AG10803 (cell line): ENCODE data around the gene ZSCAN22.
A peak's percentile ranks its signal among the peaks of the same experiment; 100 is the strongest.

ENCODE experiments used
- DNase-seq: peaks from one replicate; pipeline ENCODE4 v3.0.0; 2010; ENCODE audit warnings: low read depth
- H3K4me3 ChIP-seq: 2 replicates; pipeline ENCODE4 v1.5.1; 2011; ENCODE audit warnings: mild to moderate bottlenecking, low read length, control low read depth
- TF ChIP-seq, protein P1 (sequence below): conservative IDR thresholded peaks from 2 replicates; pipeline ENCODE4 v1.5.1; 2011; ENCODE audit warnings: mild to moderate bottlenecking, low read length, control low read depth, inconsistent platforms

Gene ZSCAN22

DNA sequence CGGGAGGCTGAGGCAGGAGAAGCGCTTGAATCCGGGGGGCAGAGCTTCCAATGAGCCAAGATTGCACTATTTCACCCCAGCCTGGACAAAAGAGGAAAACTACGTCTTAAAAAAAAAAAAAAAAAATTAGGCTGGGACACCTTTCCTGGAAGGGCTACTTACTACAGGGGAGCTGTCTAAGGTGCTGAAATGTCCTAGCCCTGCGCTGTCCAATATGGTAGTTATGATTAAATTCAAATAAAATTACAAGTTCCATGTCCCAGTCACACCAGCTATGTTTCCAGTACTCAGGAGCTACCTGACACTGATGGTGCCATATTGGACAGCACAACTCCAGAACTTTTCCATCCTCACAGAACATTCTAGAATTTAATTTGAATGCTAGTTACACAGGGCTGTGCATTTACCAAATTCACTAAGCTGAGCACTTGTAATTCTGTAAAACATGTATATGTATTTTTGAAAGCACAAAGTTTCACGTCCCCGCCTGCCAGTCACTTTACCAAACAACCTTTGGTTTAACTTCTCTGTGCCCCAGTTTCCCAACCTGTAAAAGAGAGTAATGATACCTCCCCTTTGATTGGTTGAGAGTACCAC lies 9.2 kb upstream of the ZSCAN22 start:
- no peak overlapping the region for H3K4me3 ChIP-seq
- TF ChIP-seq, protein P1, sequence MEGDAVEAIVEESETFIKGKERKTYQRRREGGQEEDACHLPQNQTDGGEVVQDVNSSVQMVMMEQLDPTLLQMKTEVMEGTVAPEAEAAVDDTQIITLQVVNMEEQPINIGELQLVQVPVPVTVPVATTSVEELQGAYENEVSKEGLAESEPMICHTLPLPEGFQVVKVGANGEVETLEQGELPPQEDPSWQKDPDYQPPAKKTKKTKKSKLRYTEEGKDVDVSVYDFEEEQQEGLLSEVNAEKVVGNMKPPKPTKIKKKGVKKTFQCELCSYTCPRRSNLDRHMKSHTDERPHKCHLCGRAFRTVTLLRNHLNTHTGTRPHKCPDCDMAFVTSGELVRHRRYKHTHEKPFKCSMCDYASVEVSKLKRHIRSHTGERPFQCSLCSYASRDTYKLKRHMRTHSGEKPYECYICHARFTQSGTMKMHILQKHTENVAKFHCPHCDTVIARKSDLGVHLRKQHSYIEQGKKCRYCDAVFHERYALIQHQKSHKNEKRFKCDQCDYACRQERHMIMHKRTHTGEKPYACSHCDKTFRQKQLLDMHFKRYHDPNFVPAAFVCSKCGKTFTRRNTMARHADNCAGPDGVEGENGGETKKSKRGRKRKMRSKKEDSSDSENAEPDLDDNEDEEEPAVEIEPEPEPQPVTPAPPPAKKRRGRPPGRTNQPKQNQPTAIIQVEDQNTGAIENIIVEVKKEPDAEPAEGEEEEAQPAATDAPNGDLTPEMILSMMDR: no peak
- peak; percentile 29 for DNase-seq

DNA sequence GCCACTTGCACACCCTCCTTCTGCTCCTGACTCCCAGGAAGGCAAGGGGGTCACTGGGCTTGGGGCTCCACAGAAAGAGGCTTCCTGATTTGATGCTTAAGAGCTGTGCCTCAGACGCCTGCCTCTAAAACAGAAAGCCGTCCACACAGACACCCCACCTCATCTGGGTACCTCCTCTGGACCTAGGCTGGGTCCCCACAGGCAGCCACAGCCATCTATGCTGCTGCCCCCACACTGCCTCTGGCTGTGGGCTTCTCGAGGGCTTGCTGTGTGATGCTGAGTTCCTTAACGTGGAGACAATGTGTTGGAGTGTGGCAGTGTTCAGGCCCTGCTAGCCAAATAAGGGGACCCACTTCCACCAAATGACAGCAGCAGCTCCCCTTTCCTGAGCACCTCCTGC lies 8.5 kb upstream of the ZSCAN22 start:
- no peak for DNase-seq
- TF ChIP-seq, protein P1: no peak

DNA sequence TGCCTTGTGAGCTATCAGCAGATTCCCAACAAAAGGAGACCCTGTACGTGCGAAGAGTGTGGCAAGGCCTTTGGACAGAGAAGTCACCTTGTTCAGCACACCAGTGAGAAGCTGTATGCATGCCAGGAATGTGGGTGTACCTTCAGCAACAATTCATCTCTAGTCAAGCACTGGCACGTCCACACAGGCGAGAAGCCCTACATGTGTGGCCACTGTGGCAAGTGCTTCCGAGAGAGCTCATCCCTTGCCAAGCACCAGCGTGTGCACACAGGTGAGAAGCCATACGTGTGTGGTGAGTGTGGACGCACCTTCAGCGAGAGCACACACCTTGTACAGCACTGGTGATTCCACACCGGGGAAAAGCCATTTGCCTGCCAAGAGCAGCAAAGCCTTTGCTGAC lies 7.6 kb upstream of the ZSCAN22 start:
- TF ChIP-seq, protein P1: no peak
- no peak for DNase-seq
- H3K4me3 ChIP-seq: no peak overlapping the region

More for the DNA sequence above, 8.5 kb upstream of the ZSCAN22 start:
- H3K4me3 ChIP-seq: no peak overlapping the region

DNA sequence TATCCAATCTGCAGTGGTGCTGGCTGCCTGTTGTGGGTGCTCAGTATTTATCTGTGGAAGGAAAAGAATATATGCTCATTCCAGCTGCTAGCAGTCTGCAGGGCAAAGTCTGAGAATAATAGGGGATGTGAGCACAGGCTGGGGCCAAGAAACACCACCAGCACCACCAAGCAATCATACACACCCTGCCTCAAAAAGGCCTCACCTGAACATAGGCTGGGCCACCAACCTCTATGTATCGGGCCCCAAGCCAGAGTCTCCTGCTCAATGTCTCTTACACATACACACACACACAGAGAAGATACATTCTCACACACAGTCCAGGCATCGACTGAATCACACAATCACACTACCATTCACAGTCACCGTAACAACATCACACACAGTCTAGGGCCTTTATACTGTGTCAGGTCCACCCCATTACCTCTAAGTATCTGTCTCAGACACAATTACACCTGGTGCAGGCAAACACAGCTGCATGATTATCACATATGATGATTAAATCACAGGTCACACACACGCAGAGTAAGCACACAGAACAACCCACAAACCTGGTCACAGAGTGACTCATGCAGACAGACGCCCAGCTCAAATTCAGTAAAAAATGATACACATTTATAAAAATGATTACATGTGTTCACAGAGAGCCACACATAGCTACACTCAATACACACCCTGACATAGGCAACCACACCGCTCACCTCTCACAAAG lies 1.3 kb upstream of the ZSCAN22 start:
- DNase-seq: no peak
- peak overlapping the region; percentile 96 for H3K4me3 ChIP-seq
- TF ChIP-seq, protein P1: no peak

DNA sequence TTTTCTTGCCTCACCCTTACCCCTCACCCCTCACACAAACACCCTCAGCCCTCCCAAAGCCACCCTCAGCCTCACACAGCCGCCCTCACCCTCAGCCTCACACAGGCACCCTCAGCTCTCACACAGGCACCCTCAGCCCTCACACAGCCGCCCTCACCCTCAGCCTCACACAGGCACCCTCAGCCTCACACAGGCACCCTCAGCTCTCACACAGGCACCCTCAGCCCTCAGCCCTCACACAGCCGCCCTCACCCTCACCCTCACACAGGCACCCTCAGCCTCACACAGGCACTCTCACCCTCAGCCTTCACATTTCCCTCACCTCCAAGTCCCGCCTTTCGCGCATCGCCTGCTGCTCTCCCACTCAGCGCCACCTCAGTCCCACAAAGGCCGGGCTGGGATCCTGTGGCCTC lies 287 bp upstream of the ZSCAN22 start:
- TF ChIP-seq, protein P1: no peak
- H3K4me3 ChIP-seq: peak overlapping the region; percentile 96
- DNase-seq: no peak

DNA sequence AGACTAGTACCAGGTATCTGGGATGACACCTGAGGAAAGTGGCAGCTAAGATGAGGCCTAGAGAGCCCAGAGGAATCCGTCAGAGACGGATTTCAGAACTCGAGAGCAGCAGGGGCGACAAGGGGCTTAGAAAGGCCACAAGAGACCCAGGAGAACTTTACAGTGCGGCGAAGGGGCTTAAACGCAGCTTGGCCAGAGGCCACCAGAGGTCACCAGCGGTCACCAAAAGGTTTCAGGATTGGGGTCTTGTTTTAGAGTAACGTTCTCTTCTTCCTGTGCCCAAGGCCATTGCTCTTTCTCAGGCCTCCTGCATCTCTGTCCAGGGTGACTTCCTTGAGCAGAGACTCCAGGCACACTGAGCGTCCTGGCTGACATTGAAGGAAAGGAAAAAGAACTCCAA lies 2.2 kb downstream of the ZSCAN22 start:
- no peak for DNase-seq
- no peak overlapping the region for H3K4me3 ChIP-seq
- TF ChIP-seq, protein P1: no peak

DNA sequence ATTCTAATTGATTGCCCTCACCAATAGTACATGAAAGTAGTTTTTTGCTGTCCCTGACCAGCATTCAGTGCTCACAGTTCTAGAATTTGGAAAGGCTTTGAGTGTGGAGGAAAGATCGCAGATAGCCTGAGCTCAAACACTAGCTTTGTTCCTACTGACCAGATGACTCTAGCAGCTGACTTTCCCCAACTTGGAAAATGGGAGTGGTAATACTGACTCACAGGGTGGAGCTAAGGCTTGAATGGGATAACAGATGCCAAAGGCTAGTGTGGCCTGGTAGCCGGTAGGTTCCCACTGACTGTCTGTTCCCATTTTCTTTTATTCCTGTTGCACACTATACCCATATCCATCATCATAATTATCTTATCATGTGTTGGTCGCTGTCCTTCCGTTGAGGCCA lies 3.7 kb downstream of the ZSCAN22 start:
- TF ChIP-seq, protein P1: no peak
- peak; percentile 59 for DNase-seq
- H3K4me3 ChIP-seq: no peak overlapping the region
